Measurements from ENCODE around the gene COL1A2.

The COL1A2 gene

DNA sequence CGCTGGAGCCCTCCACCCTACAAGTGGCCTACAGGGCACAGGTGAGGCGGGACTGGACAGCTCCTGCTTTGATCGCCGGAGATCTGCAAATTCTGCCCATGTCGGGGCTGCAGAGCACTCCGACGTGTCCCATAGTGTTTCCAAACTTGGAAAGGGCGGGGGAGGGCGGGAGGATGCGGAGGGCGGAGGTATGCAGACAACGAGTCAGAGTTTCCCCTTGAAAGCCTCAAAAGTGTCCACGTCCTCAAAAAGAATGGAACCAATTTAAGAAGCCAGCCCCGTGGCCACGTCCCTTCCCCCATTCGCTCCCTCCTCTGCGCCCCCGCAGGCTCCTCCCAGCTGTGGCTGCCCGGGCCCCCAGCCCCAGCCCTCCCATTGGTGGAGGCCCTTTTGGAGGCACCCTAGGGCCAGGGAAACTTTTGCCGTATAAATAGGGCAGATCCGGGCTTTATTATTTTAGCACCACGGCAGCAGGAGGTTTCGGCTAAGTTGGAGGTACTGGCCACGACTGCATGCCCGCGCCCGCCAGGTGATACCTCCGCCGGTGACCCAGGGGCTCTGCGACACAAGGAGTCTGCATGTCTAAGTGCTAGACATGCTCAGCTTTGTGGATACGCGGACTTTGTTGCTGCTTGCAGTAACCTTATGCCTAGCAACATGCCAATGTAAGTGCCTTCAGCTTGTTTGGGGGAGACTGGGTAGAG, at the start of gene COL1A2:
TSS of gene COL1A2 (plus strand) at position 459 of the 704 bp plus-strand sequence. CDS start at position 596, 137 bp downstream.
- TF ChIP-seq ZBTB7A (IDR thresholded peaks at IDR 0.05; ENCODE audit: low read depth): no peak

DNA sequence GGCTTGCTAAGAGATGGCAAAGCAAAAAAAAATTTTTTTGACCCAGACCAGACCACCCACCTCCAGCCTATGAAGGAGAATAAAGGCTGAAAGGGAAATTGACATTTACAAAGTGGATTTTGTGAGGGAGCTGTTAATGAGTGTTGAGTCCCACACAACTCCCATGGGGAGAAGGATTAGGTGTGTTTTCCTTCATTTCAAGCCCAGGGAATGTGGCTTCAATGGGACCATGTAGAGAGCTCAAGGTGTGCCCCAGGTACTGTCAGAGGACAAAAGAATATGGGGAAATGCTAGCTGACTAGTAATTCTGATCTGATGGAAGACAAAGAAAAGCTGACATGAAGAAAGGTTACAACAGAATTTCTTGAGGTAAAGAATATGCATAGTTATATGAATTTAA, 48.8 kb upstream of the COL1A2 start:
- no peak for TF ChIP-seq EP300 (IDR thresholded peaks at IDR 0.05; ENCODE audit: borderline replicate concordance)
- TF ChIP-seq, protein P1, sequence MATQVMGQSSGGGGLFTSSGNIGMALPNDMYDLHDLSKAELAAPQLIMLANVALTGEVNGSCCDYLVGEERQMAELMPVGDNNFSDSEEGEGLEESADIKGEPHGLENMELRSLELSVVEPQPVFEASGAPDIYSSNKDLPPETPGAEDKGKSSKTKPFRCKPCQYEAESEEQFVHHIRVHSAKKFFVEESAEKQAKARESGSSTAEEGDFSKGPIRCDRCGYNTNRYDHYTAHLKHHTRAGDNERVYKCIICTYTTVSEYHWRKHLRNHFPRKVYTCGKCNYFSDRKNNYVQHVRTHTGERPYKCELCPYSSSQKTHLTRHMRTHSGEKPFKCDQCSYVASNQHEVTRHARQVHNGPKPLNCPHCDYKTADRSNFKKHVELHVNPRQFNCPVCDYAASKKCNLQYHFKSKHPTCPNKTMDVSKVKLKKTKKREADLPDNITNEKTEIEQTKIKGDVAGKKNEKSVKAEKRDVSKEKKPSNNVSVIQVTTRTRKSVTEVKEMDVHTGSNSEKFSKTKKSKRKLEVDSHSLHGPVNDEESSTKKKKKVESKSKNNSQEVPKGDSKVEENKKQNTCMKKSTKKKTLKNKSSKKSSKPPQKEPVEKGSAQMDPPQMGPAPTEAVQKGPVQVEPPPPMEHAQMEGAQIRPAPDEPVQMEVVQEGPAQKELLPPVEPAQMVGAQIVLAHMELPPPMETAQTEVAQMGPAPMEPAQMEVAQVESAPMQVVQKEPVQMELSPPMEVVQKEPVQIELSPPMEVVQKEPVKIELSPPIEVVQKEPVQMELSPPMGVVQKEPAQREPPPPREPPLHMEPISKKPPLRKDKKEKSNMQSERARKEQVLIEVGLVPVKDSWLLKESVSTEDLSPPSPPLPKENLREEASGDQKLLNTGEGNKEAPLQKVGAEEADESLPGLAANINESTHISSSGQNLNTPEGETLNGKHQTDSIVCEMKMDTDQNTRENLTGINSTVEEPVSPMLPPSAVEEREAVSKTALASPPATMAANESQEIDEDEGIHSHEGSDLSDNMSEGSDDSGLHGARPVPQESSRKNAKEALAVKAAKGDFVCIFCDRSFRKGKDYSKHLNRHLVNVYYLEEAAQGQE (IDR thresholded peaks at IDR 0.05; ENCODE audit: low read depth): no peak
- TF ChIP-seq, protein P2, sequence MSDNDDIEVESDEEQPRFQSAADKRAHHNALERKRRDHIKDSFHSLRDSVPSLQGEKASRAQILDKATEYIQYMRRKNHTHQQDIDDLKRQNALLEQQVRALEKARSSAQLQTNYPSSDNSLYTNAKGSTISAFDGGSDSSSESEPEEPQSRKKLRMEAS (IDR thresholded peaks at IDR 0.05): no peak
- TF ChIP-seq RAD21 (IDR thresholded peaks at IDR 0.05; ENCODE audit: low read depth): no peak
- no peak for TF ChIP-seq NFIC (IDR thresholded peaks at IDR 0.05)
- TF ChIP-seq, protein P3, sequence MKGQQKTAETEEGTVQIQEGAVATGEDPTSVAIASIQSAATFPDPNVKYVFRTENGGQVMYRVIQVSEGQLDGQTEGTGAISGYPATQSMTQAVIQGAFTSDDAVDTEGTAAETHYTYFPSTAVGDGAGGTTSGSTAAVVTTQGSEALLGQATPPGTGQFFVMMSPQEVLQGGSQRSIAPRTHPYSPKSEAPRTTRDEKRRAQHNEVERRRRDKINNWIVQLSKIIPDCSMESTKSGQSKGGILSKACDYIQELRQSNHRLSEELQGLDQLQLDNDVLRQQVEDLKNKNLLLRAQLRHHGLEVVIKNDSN (IDR thresholded peaks at IDR 0.05): no peak
- no peak for TF ChIP-seq EGR1 (IDR thresholded peaks at IDR 0.05)
- no peak for TF ChIP-seq TEAD4 (IDR thresholded peaks at IDR 0.05)
- TF ChIP-seq TCF12 (IDR thresholded peaks at IDR 0.05; ENCODE audit: low read depth): no peak
- TF ChIP-seq YY1 (IDR thresholded peaks at IDR 0.05; ENCODE audit: low read depth): no peak
- no peak for TF ChIP-seq CEBPB (IDR thresholded peaks at IDR 0.05)
- TF ChIP-seq FOXM1 (IDR thresholded peaks at IDR 0.05; ENCODE audit: borderline replicate concordance, low read depth): no peak
- TF ChIP-seq TAF1 (IDR thresholded peaks at IDR 0.05; ENCODE audit: low read depth): no peak

DNA sequence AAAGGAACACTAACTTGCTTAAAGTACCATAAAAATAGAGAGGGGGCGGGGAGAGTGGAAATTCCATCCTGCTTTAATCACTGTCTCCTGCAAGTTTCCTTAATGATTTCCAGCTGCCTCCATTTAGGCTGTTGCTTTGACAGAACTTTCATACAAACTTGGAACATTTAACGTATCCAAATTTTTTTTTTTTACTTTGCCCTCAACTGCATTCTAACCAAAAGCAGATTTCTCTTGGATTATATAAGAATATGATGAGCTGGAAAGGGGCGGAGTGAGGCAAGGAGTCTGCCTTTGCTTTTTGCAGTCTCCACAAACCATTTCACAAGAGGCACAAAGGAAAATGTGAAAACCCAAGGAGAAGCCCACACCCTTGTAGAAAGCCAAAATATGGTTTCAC, 46.6 kb upstream of the COL1A2 start:
- 0 out of 2 replicates have a peak, but pooled peaks have one; percentile 16 for TF ChIP-seq TEAD4 (IDR thresholded peaks at IDR 0.05)
- TF ChIP-seq CEBPB (IDR thresholded peaks at IDR 0.05): no peak

DNA sequence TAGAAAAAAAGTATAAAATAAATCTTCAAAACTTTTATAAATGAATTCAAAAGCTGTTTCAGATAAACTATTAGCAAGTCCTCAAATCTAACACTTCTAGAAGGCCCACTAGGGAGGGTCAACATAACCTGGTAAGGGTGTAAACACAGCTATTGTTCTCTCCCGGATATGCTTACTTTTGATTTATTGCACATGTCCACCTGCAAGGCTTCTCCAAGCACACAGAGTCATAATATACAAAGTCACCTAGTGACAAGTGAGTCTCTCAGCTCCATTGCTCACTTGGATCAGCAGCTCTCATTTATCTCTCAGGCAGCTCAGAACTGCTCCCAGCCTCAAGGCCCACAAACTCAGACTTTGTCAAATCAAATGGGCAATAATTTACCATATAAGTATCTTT, 44.0 kb upstream of the COL1A2 start:
- peak; percentile 91 for TF ChIP-seq EP300 (IDR thresholded peaks at IDR 0.05; ENCODE audit: borderline replicate concordance)
- TF ChIP-seq, protein P1 (IDR thresholded peaks at IDR 0.05; ENCODE audit: low read depth): no peak
- TF ChIP-seq YY1 (IDR thresholded peaks at IDR 0.05; ENCODE audit: low read depth): no peak
- TF ChIP-seq, protein P2 (IDR thresholded peaks at IDR 0.05): peak; percentile 56; the same call in 1 of the 2 replicates
- no peak for TF ChIP-seq TAF1 (IDR thresholded peaks at IDR 0.05; ENCODE audit: low read depth)
- TF ChIP-seq, protein P3 (IDR thresholded peaks at IDR 0.05): no peak
- no peak for TF ChIP-seq CREB1 (IDR thresholded peaks at IDR 0.05; ENCODE audit: low read depth)
- TF ChIP-seq NFIC (IDR thresholded peaks at IDR 0.05): peak; percentile 71
- peak; percentile 91 for TF ChIP-seq TCF12 (IDR thresholded peaks at IDR 0.05; ENCODE audit: low read depth)
- TF ChIP-seq FOXM1 (IDR thresholded peaks at IDR 0.05; ENCODE audit: borderline replicate concordance, low read depth): peak; percentile 87
- no peak for TF ChIP-seq EGR1 (IDR thresholded peaks at IDR 0.05)
- TF ChIP-seq TEAD4 (IDR thresholded peaks at IDR 0.05): peak; percentile 69
- no peak for TF ChIP-seq CEBPB (IDR thresholded peaks at IDR 0.05)
- TF ChIP-seq ZBTB7A (IDR thresholded peaks at IDR 0.05; ENCODE audit: low read depth): no peak
- TF ChIP-seq RAD21 (IDR thresholded peaks at IDR 0.05; ENCODE audit: low read depth): no peak

DNA sequence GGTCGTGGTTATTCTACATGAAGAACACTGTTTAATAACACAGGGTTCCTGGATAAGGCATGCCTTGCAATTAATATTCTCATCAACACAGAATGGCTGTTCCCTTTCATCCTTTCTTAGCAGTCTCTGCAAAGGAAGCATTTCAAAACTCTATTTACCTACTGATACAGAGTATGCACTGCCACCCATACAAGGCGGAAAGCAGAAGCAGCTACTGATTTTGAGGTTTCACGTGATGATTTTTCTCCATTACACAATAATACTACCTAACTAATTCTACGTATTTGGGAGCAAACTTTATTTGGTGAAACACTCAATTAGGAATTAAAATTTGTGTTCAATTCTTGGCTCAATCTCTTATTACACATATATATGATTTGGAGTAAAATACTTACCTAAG, 43.0 kb upstream of the COL1A2 start:
- no peak for TF ChIP-seq NFIC (IDR thresholded peaks at IDR 0.05)
- TF ChIP-seq, protein P3 (IDR thresholded peaks at IDR 0.05): no peak
- TF ChIP-seq, protein P2 (IDR thresholded peaks at IDR 0.05): no peak
- no peak for TF ChIP-seq TAF1 (IDR thresholded peaks at IDR 0.05; ENCODE audit: low read depth)
- no peak for TF ChIP-seq EGR1 (IDR thresholded peaks at IDR 0.05)
- no peak for TF ChIP-seq CREB1 (IDR thresholded peaks at IDR 0.05; ENCODE audit: low read depth)
- TF ChIP-seq YY1 (IDR thresholded peaks at IDR 0.05; ENCODE audit: low read depth): no peak
- no peak for TF ChIP-seq TEAD4 (IDR thresholded peaks at IDR 0.05)
- TF ChIP-seq TCF12 (IDR thresholded peaks at IDR 0.05; ENCODE audit: low read depth): no peak
- TF ChIP-seq FOXM1 (IDR thresholded peaks at IDR 0.05; ENCODE audit: borderline replicate concordance, low read depth): no peak
- TF ChIP-seq EP300 (IDR thresholded peaks at IDR 0.05; ENCODE audit: borderline replicate concordance): no peak
- TF ChIP-seq, protein P1 (IDR thresholded peaks at IDR 0.05; ENCODE audit: low read depth): no peak
- TF ChIP-seq RAD21 (IDR thresholded peaks at IDR 0.05; ENCODE audit: low read depth): no peak
- TF ChIP-seq CEBPB (IDR thresholded peaks at IDR 0.05): no peak
- no peak for TF ChIP-seq ZBTB7A (IDR thresholded peaks at IDR 0.05; ENCODE audit: low read depth)
